Esophagus muscularis mucosa (tissue), 4 donors: ENCODE data around the gene DKKL1. TPM values are rescaled to one million over a fixed set of nuclear protein-coding genes. Genes with fewer than 3 reads are reported as not detected.

Experiments
- DNase-seq: peaks from one replicate; pipeline ENCODE4 v3.0.0-alpha.2; 2017; ENCODE audit errors: extremely low spot score
- H3K27ac ChIP-seq, 4 donors: fragments of 200-600 bp; sonication (generic); replicated peaks in 1 of 4; 1 replicate in 3 of 4; 2 replicates in 1 of 4; pipeline ENCODE4 v1.5.1; 2016 to 2019; ENCODE audit warnings: mild to moderate bottlenecking in 1 of 4
- H3K27me3 ChIP-seq, 4 donors: fragments of 200-600 bp; sonication (generic); one replicate each; pipeline versions ENCODE4 v1.5.1 to v1.6.0; 2016 to 2019
- H3K36me3 ChIP-seq, 4 donors: fragments of 200-600 bp; sonication (generic); one replicate each; pipeline ENCODE4 v1.5.1; 2016 to 2019
- H3K4me1 ChIP-seq, 4 donors: fragments of 200-600 bp; sonication (generic); one replicate each; pipeline ENCODE4 v1.5.1; 2016 to 2019
- H3K4me3 ChIP-seq, 4 donors: fragments of 200-600 bp; sonication (generic); 1 replicate in 2 of 4; 2 replicates in 2 of 4; pipeline ENCODE4 v1.5.1; 2016 to 2019; ENCODE audit warnings: mild to moderate bottlenecking in 4 of 4, moderate library complexity in 1 of 4
- H3K9me3 ChIP-seq, 4 donors: fragments of 200-600 bp; sonication (generic); 1 replicate in 3 of 4; 2 replicates in 1 of 4; pipeline ENCODE4 v1.5.1; 2016 to 2019
- EP300 ChIP-seq: sonication (generic); formaldehyde crosslinking; IDR thresholded peaks from one replicate; pipeline ENCODE4 v1.6.1; 2017; ENCODE audit warnings: antibody characterized with exemption
- POLR2A ChIP-seq: fragments of 450-650 bp; IDR thresholded peaks from one replicate; pipeline ENCODE4 v1.6.1; 2017; ENCODE audit warnings: antibody characterized with exemption, moderate library complexity, mild to moderate bottlenecking, low read depth
- POLR2AphosphoS5 ChIP-seq, 2 donors: sonication (generic); formaldehyde crosslinking; IDR thresholded peaks; one replicate each; pipeline ENCODE4 v1.6.1; 2017; ENCODE audit warnings: antibody characterized with exemption in 2 of 2
- WGBS: methylation state at CpG from one replicate; pipeline ENCODE4 v1.1.5; 2018; 5-methylcytosine and 5-hydroxymethylcytosine counted together
- intact Hi-C: fragments of 100-400 bp; cut with DNase I; formaldehyde crosslinking; loops from one replicate; pipeline ENCODE4 v1.15.1; 2023
- total RNA-seq, 4 donors: library from RNA; depleted of rRNA; stranded (reverse); fragments of >200 nt; gene quantifications; one replicate each; pipeline versions ENCODE4 v1.1.0 to v1.2.1, GENCODE V29; 2016
- TF ChIP-seq, protein P1 (sequence below), 3 experiments: fragments of 200-600 bp in 2 of 3; fragments of 450-650 bp in 1 of 3; sonication (generic) in 2 of 3; IDR thresholded peaks; one replicate each; pipeline ENCODE4 v1.5.1; 2017 to 2019; ENCODE audit warnings: antibody characterized with exemption in 3 of 3, mild to moderate bottlenecking in 2 of 3, moderate library complexity in 1 of 3

DKKL1 gene
- total RNA-seq, result under 1 TPM in 3 of 4 donors, not detected in 1; 0.40 to 0.83 (median 0.83) TPM

DNA sequence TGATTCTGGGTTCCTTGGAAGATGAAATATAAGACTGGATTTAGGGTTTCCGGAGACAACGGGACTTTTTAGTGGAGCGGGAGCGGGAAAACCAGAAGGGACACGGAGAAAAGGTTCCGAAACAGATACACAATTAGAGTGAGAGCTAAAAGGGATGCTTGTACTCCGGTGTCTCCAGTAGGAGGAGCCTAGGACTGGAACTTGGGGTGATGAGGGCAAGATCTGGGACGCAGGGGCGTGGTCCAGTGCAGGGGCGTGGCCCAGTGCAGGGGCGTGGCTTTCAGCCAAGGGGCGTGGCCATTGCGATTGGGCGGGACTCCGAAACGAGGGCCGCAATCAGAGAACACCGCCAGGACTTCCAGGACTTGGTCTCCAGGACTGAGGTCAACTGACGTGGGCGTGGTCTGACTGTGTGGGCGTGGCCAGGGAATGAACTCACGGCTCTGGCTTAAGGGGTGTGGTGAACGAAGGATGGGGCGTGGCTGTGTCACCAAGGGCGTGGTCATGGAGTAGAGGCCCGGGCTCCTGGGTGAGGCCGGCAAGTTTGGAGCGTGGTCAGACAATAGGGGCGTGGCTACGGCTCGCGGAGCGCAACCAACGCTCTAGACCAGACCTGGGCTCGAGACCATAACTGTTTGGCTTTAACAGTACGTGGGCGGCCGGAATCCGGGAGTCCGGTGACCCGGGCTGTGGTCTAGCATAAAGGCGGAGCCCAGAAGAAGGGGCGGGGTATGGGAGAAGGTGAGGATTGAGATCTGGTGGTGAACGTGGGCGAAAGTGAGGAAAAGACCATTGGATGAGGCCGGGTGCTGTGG is at the start of gene DKKL1:
Gene DKKL1, plus strand, starts transcription at position 610 of the 815 bp plus-strand sequence. Its CDS starts 122 bp downstream, at position 732.
- H3K36me3 ChIP-seq, result peaks cover 4 to 14% (median 13%) of the 10 kb centered on the region in 4 donors
- peak within 1 kb of the TSS; percentile 59 to 97 (median 90) for H3K4me3 ChIP-seq
- peaks cover 7 to 40% (median 38%) of the 10 kb centered on the region in 4 donors for H3K4me1 ChIP-seq
- intact Hi-C loops, result loop anchor here (2.0 kb wide), 1 partner anchor 77 kb away; the partner anchor contains the start of gene SLC17A7
- H3K27ac ChIP-seq, result peak within 1 kb of the TSS; percentile 88 to 97 (median 94)
- 4% methylated on average over 32 of the region's 46 CpGs for WGBS
- H3K9me3 ChIP-seq, result peaks cover 0 to under 1% (median 0%) of the 10 kb centered on the region in 4 donors
- H3K27me3 ChIP-seq, result no peaks in the 10 kb centered on the region
- no peak for TF ChIP-seq EP300
- peak; percentile 87 to 96 for TF ChIP-seq POLR2AphosphoS5 (IDR thresholded peaks at IDR 0.05)
- TF ChIP-seq, protein P1, sequence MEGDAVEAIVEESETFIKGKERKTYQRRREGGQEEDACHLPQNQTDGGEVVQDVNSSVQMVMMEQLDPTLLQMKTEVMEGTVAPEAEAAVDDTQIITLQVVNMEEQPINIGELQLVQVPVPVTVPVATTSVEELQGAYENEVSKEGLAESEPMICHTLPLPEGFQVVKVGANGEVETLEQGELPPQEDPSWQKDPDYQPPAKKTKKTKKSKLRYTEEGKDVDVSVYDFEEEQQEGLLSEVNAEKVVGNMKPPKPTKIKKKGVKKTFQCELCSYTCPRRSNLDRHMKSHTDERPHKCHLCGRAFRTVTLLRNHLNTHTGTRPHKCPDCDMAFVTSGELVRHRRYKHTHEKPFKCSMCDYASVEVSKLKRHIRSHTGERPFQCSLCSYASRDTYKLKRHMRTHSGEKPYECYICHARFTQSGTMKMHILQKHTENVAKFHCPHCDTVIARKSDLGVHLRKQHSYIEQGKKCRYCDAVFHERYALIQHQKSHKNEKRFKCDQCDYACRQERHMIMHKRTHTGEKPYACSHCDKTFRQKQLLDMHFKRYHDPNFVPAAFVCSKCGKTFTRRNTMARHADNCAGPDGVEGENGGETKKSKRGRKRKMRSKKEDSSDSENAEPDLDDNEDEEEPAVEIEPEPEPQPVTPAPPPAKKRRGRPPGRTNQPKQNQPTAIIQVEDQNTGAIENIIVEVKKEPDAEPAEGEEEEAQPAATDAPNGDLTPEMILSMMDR (IDR thresholded peaks at IDR 0.05), result peak; percentile 16 to 33 (median 22)
- peak; percentile 48 for TF ChIP-seq POLR2A
- DNase-seq, result peak; percentile 100

DNA sequence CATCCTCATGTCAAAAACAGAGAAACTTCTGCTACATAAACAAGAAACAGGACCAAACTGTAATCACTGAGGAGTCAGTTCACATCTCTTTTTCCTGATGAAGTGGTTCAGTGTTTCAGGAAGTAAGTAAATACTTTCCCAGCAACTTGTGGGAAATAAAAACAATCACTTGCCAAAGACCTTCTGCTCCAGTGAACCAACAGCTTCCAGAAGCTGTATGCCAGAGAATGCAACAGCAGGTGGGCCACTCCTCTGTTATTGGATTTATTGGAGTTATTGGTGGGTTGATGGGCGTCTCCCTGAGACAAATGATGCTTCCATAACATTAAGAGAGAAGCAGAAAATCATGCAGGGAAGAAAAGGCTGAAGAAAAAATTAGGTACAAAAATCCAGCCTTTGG is 48.6 kb upstream of the DKKL1 start:
- H3K9me3 ChIP-seq, result peaks cover 0 to 12% (median 0%) of the 10 kb centered on the region in 4 donors
- no peaks in the 10 kb centered on the region for H3K27me3 ChIP-seq
- H3K36me3 ChIP-seq, result peaks cover 0 to 13% (median 8%) of the 10 kb centered on the region in 4 donors
- no peak overlapping the region for H3K27ac ChIP-seq
- intact Hi-C loops, result no loop called here
- 86% methylated on average over 1 of the region's 1 CpG for WGBS
- DNase-seq, result no peak
- H3K4me3 ChIP-seq, result no peak overlapping the region
- TF ChIP-seq, protein P1 (IDR thresholded peaks at IDR 0.05), result no peak
- no peak for TF ChIP-seq POLR2AphosphoS5 (IDR thresholded peaks at IDR 0.05)
- no peak for TF ChIP-seq EP300
- no peak for TF ChIP-seq POLR2A
- H3K4me1 ChIP-seq, result no peaks in the 10 kb centered on the region

DNA sequence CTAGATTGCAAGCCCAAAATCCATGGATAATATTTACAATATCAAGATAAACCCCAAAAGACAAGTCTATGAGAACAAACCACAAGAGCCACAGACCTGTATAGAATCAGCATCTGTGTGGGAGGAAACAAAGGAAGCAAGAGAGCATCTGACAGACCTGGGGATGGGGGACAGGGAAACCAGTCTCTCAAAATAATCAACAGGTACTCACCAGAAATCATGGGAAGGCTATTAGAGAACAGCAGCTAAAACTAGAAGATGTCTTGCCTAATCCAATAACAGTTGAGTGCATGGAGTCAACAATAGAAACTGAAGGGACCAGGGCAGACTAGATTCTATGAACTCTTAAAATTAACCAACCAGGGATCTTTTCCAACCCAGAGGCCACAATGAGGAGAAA is 47.4 kb upstream of the DKKL1 start:
- TF ChIP-seq, protein P1 (IDR thresholded peaks at IDR 0.05), result no peak
- TF ChIP-seq EP300 (no peak), POLR2AphosphoS5 (IDR thresholded peaks at IDR 0.05) (no peak), POLR2A (no peak)
- peaks cover 0 to 3% (median 0%) of the 10 kb centered on the region in 4 donors for H3K36me3 ChIP-seq
- intact Hi-C loops, result no loop called here
- H3K4me1 ChIP-seq, result no peaks in the 10 kb centered on the region
- H3K27me3 ChIP-seq, result no peaks in the 10 kb centered on the region
- no peak for DNase-seq
- no peak overlapping the region for H3K4me3 ChIP-seq
- H3K9me3 ChIP-seq, result peaks cover 0 to 17% (median 0%) of the 10 kb centered on the region in 4 donors
- no peak overlapping the region for H3K27ac ChIP-seq

DNA sequence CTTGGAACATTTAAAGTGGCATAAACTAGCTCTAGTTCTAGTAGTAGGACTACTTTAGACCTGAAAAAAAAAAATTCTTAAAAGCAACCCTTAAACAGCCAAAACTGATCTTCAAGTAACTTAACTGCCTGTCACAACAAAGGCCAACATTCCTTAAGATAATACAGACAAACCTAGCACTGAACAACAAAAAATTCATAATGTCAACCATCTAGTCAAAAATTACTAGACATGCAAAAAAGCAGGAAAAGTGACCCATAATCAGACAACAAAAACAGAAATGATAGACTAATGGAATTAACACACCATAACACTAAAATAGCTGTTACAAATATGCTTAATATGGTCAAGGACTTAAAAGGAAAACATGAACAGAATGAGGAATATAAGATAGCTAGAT is 45.4 kb upstream of the DKKL1 start:
- Histone ChIP-seq H3K9me3 (peaks cover 0 to 17% (median 0%) of the 10 kb centered on the region in 4 donors), H3K27ac (no peak overlapping the region), H3K27me3 (no peaks in the 10 kb centered on the region), H3K4me1 (no peaks in the 10 kb centered on the region), H3K4me3 (no peak overlapping the region), H3K36me3 (peaks cover 0 to 9% (median 0%) of the 10 kb centered on the region in 4 donors)
- intact Hi-C loops, result no loop called here
- no peak for DNase-seq
- TF ChIP-seq POLR2AphosphoS5 (IDR thresholded peaks at IDR 0.05), result no peak
- TF ChIP-seq POLR2A, result no peak
- TF ChIP-seq, protein P1 (IDR thresholded peaks at IDR 0.05), result no peak
- no peak for TF ChIP-seq EP300
